GM11168 (cell line): ENCODE measurements around the gene CD1D.

Experiments
- in situ Hi-C: fragments of 300-500 bp; cut with MboI; formaldehyde crosslinking; loops from one replicate; pipeline ENCODE4 v1.12.0; 2022; ENCODE audit warnings: low sequenced_read_pairs; ENCODE audit not compliant: unreplicated experiment

Gene CD1D

GRCh38 chr1:158227904-158228623 is 47.4 kb downstream of the CD1D start:
- in situ Hi-C loops: no loop called here
